Heart left ventricle (tissue), 16 donors: ENCODE measurements around the gene TICRR. TPM values are rescaled to one million over a fixed set of nuclear protein-coding genes. Genes with fewer than 3 reads are reported as not detected.

Experiments
- ATAC-seq, 4 donors: fragments of 200-7000 bp; cut with Tn5 transposase; one replicate each; pipeline ENCODE4 v1.9.1; 2020 to 2022; ENCODE audit warnings: moderate library complexity in 4 of 4, mild to moderate bottlenecking in 3 of 4, moderate number of reproducible peaks in 1 of 4
- DNase-seq, 5 donors: peaks; one replicate each; pipeline ENCODE4 v3.0.0-alpha.2; 2020
- H3K27ac ChIP-seq, 12 donors: fragments of 200-600 bp; sonication (generic) in 4 of 12; one replicate each; pipeline versions ENCODE4 v1.5.0 to v1.8.0; 2016 to 2022; ENCODE audit warnings: mild to moderate bottlenecking in 2 of 12
- H3K27me3 ChIP-seq, 9 donors: fragments of 200-600 bp; sonication (generic) in 2 of 9; one replicate each; pipeline versions ENCODE4 v1.5.1 to v1.8.0; 2016 to 2022; ENCODE audit warnings: mild to moderate bottlenecking in 3 of 9
- H3K36me3 ChIP-seq, 9 donors: fragments of 200-600 bp; sonication (generic) in 2 of 9; one replicate each; pipeline versions ENCODE4 v1.5.0 to v1.8.0; 2018 to 2022; ENCODE audit warnings: mild to moderate bottlenecking in 2 of 9
- H3K4me1 ChIP-seq, 12 donors: fragments of 200-600 bp; sonication (generic) in 4 of 12; one replicate each; pipeline versions ENCODE4 v1.5.0 to v1.8.0; 2016 to 2022; ENCODE audit warnings: mild to moderate bottlenecking in 3 of 12
- H3K4me3 ChIP-seq, 12 donors: fragments of 200-600 bp; sonication (generic) in 4 of 12; one replicate each; pipeline versions ENCODE4 v1.5.0 to v1.8.0; 2017 to 2022; ENCODE audit warnings: mild to moderate bottlenecking in 9 of 12, moderate library complexity in 4 of 12
- H3K9me3 ChIP-seq, 12 donors: fragments of 200-600 bp; sonication (generic) in 4 of 12; one replicate each; pipeline versions ENCODE4 v1.5.0 to v1.8.0; 2016 to 2022; ENCODE audit warnings: mild to moderate bottlenecking in 1 of 12
- POLR2A ChIP-seq, 2 donors: fragments of 450-650 bp; IDR thresholded peaks; one replicate each; pipeline ENCODE4 v1.6.1; 2017; ENCODE audit warnings: antibody characterized with exemption in 2 of 2, mild to moderate bottlenecking in 2 of 2, moderate library complexity in 2 of 2
- WGBS, 4 donors: extraction: QIAGEN DNeasy Blood & Tissue Kit in 2 of 4; methylation state at CpG; one replicate each; pipeline versions ENCODE4 v1.1.5 to v1.1.7; 2013 to 2018; 5-methylcytosine and 5-hydroxymethylcytosine counted together
- intact Hi-C, 10 donors: fragments of 100-400 bp; cut with DNase I; formaldehyde crosslinking; loops; one replicate each; pipeline versions ENCODE4 v1.11.1 to v1.14.2; 2022
- polyA plus RNA-seq, 2 donors: library from polyadenylated mRNA; stranded (reverse); fragments of 200-250 nt; gene quantifications; one replicate each; pipeline ENCODE4 v1.2.3, GENCODE V29; 2013
- total RNA-seq, 9 donors: library from RNA; depleted of rRNA in 2 of 9; stranded (reverse); fragments of >200 nt in 2 of 9; fragmentation: NEBNext Ultra II Directional in 3 of 9; extraction: Animal tissue kit (Norgen Biotek cat#: 25700) in 3 of 9; gene quantifications; one replicate each; pipeline versions ENCODE4 v1.1.0 to v1.2.4, GENCODE V29; 2016 to 2023
- TF ChIP-seq, protein P1 (sequence below), 12 donors: fragments of 200-600 bp; sonication (generic) in 4 of 12; IDR thresholded peaks; one replicate each; pipeline versions ENCODE4 v1.5.0 to v1.8.0; 2018 to 2022; ENCODE audit warnings: antibody characterized with exemption in 12 of 12, mild to moderate bottlenecking in 5 of 12
- donor health status: ischemic (EF 13 %, LVEDD 7.1; RV severe dilation, severe dysfunction).
- donor health status: healthy with polysubstance abuse.
- donor health status: DM: no; HTN: yes; CAD: no.
- donor health status: DM: no; HTN: no; CAD: no.
- donor health status: ischemic (EF 25% LVEDD 6.9; RV normal size, moderate dysfunction).
- donor health status: ischemic (EF 25% LVEDD 5.7; RV mildly dilated, moderate dysfunction).
- donor health status: healthy.
- donor health status: DM: yes; HTN: yes; CAD: no.
- donor health status: ischemic (EF 35%, LVEDD 5.7; RV mildly dilated, moderate dysfunction).
- donor health status: nonischemic (EF 11% LVEDD 7.7; RV severe dilation, severe dysfunction).
- donor health status: DM: yes; HTN: yes; CAD: no.
- donor health status: PGD.
- donor health status: ischemic (EF 29% LVEDD 5.4; RV normal size, mild dysfunction).
- donor health status: nonischemic (EF 23%, LVEDD 6.1; RV moderate dilation, normal function).

TICRR gene
- total and polyA plus RNA-seq, 11 donors, result 0.04 to 1.4 (median 0.08) TPM; not detected in 4

DNA sequence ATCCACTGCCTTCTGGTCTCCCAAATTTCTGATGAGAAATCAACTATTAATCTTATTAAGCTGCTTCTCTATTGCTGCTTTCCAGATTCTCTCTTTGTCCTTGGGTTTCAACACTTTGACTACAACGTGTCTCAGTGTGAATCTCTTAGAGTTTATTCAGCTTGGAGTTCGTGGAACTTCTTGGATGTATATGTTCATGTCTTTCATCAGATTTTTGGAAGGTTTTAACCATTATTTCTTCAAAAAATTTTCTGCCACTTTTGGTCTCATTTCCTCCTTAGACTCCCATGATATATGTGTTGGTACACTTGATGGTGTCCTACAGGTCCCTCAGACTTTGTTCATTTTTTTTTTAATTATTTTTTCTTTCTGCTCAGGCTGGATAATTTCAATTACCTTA lies 36.0 kb downstream of the TICRR start:
- DNase-seq, result no peak
- ATAC-seq, result no peak
- H3K36me3 ChIP-seq, result peaks cover 0 to 4% (median 0%) of the 10 kb centered on the region in 9 donors
- 97 to 99% (median 97%) methylated on average over 2 of the region's 2 CpGs for WGBS, 4 donors
- no peak overlapping the region for H3K4me3 ChIP-seq
- no peak for TF ChIP-seq POLR2A (IDR thresholded peaks at IDR 0.05)
- TF ChIP-seq, protein P1, sequence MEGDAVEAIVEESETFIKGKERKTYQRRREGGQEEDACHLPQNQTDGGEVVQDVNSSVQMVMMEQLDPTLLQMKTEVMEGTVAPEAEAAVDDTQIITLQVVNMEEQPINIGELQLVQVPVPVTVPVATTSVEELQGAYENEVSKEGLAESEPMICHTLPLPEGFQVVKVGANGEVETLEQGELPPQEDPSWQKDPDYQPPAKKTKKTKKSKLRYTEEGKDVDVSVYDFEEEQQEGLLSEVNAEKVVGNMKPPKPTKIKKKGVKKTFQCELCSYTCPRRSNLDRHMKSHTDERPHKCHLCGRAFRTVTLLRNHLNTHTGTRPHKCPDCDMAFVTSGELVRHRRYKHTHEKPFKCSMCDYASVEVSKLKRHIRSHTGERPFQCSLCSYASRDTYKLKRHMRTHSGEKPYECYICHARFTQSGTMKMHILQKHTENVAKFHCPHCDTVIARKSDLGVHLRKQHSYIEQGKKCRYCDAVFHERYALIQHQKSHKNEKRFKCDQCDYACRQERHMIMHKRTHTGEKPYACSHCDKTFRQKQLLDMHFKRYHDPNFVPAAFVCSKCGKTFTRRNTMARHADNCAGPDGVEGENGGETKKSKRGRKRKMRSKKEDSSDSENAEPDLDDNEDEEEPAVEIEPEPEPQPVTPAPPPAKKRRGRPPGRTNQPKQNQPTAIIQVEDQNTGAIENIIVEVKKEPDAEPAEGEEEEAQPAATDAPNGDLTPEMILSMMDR (IDR thresholded peaks at IDR 0.05), result no peak
- H3K4me1 ChIP-seq, result no peaks in the 10 kb centered on the region
- peaks cover 0 to 30% (median 4%) of the 10 kb centered on the region in 12 donors for H3K9me3 ChIP-seq
- intact Hi-C loops, result no loop called here
- H3K27me3 ChIP-seq, result no peaks in the 10 kb centered on the region
- no peak overlapping the region for H3K27ac ChIP-seq

GRCh38 chr15:89613031-89613430 lies 37.8 kb downstream of the TICRR start:
- DNase-seq, result no peak
- ATAC-seq, result no peak
- no peak overlapping the region for H3K4me3 ChIP-seq
- TF ChIP-seq, protein P1 (IDR thresholded peaks at IDR 0.05), result no peak
- no peak for TF ChIP-seq POLR2A (IDR thresholded peaks at IDR 0.05)
- peaks cover 0 to 30% (median 4%) of the 10 kb centered on the region in 12 donors for H3K9me3 ChIP-seq
- no peaks in the 10 kb centered on the region for H3K27me3 ChIP-seq
- H3K27ac ChIP-seq, result no peak overlapping the region
- H3K36me3 ChIP-seq, result peaks cover 0 to 8% (median 0%) of the 10 kb centered on the region in 9 donors
- intact Hi-C loops, result no loop called here
- H3K4me1 ChIP-seq, result no peaks in the 10 kb centered on the region
- 72 to 76% (median 74%) methylated on average over 2 of the region's 2 CpGs for WGBS, 4 donors

- WGBS, 4 donors, result 93 to 98% (median 95%) methylated on average over 1 of the region's 1 CpG
- peaks cover 0 to 30% (median 4%) of the 10 kb centered on the region in 12 donors for H3K9me3 ChIP-seq
- intact Hi-C loops, result no loop called here
- no peaks in the 10 kb centered on the region for H3K4me1 ChIP-seq
- ATAC-seq, result no peak
- H3K27me3 ChIP-seq, result no peaks in the 10 kb centered on the region
- H3K4me3 ChIP-seq, result no peak overlapping the region
- no peak for DNase-seq
- H3K27ac ChIP-seq, result no peak overlapping the region
- peaks cover 0 to 8% (median 0%) of the 10 kb centered on the region in 9 donors for H3K36me3 ChIP-seq
- no peak for TF ChIP-seq POLR2A (IDR thresholded peaks at IDR 0.05)
- TF ChIP-seq, protein P1 (IDR thresholded peaks at IDR 0.05), result no peak
Measured at GRCh38 chr15:89614164-89614563, 38.9 kb downstream of the TICRR start.

- WGBS, 4 donors, result 75 to 97% (median 96%) methylated on average over 1 of the region's 1 CpG
- H3K36me3 ChIP-seq, result peaks cover 0 to 17% (median 0%) of the 10 kb centered on the region in 9 donors
Measured at GRCh38 chr15:89615135-89615534, 39.9 kb downstream of the TICRR start.

More at GRCh38 chr15:89615135-89615534, 39.9 kb downstream of the TICRR start:
- intact Hi-C loops, result no loop called here
- TF ChIP-seq POLR2A (IDR thresholded peaks at IDR 0.05), result no peak
- TF ChIP-seq, protein P1 (IDR thresholded peaks at IDR 0.05), result no peak
- DNase-seq, result no peak
- Histone ChIP-seq H3K4me1 (no peaks in the 10 kb centered on the region), H3K4me3 (no peak overlapping the region), H3K27me3 (no peaks in the 10 kb centered on the region), H3K27ac (no peak overlapping the region), H3K9me3 (peaks cover 0 to 30% (median 4%) of the 10 kb centered on the region in 12 donors)
- no peak for ATAC-seq
